ENCODE data around the gene ASF1B. TPM values are rescaled to one million over a fixed set of nuclear protein-coding genes. Genes with fewer than 3 reads are reported as not detected.

ASF1B gene
- total and polyA plus RNA-seq, 4 experiments from 2014 or later: 1.8 to 3.0 (median 2.6) TPM

DNA sequence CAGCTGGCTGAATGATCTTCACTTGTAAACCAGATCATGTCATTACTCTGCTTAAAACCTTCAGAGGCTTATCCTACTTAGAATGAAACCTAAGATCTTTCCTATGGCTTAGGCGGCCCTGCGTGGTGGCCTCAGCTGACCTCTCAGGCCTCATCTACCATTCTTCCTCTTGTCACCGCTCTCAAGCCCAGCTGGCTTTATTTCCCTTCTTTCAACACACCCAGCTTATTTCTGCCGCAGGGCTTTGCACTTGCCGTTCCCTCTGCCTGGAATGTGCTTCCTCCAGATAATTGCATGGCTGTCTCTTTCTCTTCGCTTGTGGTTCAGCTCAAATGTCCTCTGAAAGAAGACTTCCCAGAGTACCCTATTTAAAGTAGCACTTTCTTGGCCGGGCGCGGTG, 3.6 kb upstream of the ASF1B start:
- Mint-ChIP-seq H3K27me3 (no peaks in the 10 kb centered on the region), H3K36me3 (peaks cover 3 to 6% of the 10 kb centered on the region in 2 donors), H3K4me3 (peak overlapping the region in 5 of 8 donors; percentile 4 to 56 (median 39)), H3K4me1 (peaks cover 20 to 45% (median 31%) of the 10 kb centered on the region in 4 donors), H3K9me3 (no peaks in the 10 kb centered on the region), H3K27ac (peak overlapping the region in 3 of 7 donors; percentile 38 to 75 (median 51))
- intact Hi-C loops (cut with micrococcal nuclease): no loop called here
- peaks cover 18% of the 10 kb centered on the region for H3K4me1 ChIP-seq (ENCODE audit: insufficient read depth, low read length)
- no peaks in the 10 kb centered on the region for H3K27me3 ChIP-seq (ENCODE audit: insufficient read depth, low read length)
- H3K9me3 ChIP-seq (ENCODE audit: control insufficient read depth in 1 of 2, low read length in 2 of 2): no peaks in the 10 kb centered on the region
- H3K36me3 ChIP-seq (ENCODE audit: insufficient read depth, low read length): no peaks in the 10 kb centered on the region
- H3K4me3 ChIP-seq (ENCODE audit: low read length in 2 of 2): no peak overlapping the region
- no peak for DNase-seq
- CTCF ChIA-PET (ENCODE audit: partially characterized antibody): interaction anchor here (0.8 to 4.2 kb wide), 11 partner anchors 8 to 340 kb away, joined by 3 to 14 read pairs (median 4); no protein-coding TSS in a partner anchor
- POLR2A ChIA-PET (ENCODE audit: partially characterized antibody): interaction anchor here (1.1 to 1.4 kb wide), 2 partner anchors 22 to 368 kb away, joined by 3 read pairs; partner anchors contain the start of gene PRKACA
- no peak overlapping the region for H3K27ac ChIP-seq (ENCODE audit: low read depth, low read length)

DNA sequence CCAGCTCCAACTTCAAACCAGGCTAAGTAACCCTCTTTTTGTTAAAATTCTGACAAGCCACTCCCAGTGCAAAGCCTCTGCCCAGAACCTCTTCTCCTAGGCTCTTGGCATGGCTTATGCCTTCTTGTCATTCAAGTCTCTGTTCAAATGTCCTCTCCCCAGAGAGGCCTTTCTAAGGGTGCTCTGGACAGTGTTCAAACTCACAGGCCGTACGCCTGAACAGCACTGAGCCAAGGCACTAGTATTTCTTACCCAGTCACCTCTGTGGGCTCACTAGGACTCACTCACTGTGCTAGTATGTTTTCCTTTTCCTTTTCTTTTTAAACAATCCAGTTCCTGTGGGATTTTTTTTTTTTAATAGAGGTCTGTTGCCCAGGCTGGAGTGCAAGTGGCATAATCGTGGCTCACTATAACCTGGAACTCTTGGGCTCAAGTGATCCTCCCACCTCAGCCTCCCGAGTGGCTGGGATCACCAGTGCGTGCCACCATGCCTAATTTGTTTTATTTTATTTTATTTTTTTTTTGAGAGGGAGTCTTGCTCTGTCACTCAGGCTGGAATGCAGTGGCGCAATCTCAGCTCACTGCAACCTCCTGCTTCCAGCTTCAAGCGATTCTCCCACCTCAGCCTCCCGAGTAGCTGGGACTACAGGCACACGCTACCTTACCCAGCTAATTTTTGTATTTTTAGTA, 2.3 kb upstream of the ASF1B start:
- Mint-ChIP-seq H3K27me3 (no peaks in the 10 kb centered on the region), H3K27ac (peak overlapping the region; percentile 25 to 75 (median 61))
- POLR2A ChIA-PET (ENCODE audit: partially characterized antibody): interaction anchor here (0.8 to 3.1 kb wide), 5 partner anchors 10 to 369 kb away, joined by 4 to 48 read pairs (median 17); no protein-coding TSS in a partner anchor

DNA sequence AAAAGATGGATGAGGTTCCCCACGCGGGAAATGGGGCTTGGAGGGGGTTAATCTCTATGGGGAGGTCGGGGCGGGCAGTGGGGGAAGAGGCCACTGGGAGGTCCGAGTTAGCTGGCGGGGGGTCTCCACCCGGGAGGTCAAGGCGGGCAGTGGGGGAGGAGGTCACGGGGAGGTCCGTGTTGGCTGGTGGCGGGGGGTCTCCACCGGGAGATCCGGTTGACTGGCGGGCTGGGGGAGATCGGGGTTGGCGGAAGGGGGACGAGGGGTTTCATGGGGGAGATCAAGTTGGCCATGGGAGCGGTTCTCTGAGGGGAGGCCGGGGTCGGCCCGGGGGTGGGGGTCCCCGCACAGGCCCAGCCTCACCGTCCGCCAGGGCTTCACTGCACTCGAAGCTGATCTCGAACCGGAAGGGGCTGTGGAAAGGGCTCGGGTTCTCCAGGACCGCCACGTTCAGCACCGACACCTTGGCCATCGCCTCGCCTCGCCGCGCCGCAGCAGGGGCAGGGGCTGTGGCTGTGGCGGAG, 342 bp downstream of the ASF1B start:
- Mint-ChIP-seq H3K4me1 (peaks cover 13 to 33% (median 21%) of the 10 kb centered on the region in 4 donors), H3K9me3 (no peaks in the 10 kb centered on the region), H3K27ac (peak overlapping the region in 6 of 7 donors; percentile 42 to 97 (median 84)), H3K36me3 (peaks cover 3 to 6% of the 10 kb centered on the region in 2 donors), H3K4me3 (peak overlapping the region; percentile 92 to 100 (median 95)), H3K27me3 (no peaks in the 10 kb centered on the region)
- no peaks in the 10 kb centered on the region for H3K36me3 ChIP-seq (ENCODE audit: insufficient read depth, low read length)
- H3K27me3 ChIP-seq (ENCODE audit: insufficient read depth, low read length): no peaks in the 10 kb centered on the region
- intact Hi-C loops (cut with micrococcal nuclease): loop anchor here (1.0 to 2.0 kb wide), 6 partner anchors 18 to 345 kb away; no protein-coding TSS in a partner anchor
- DNase-seq: no peak
- H3K4me3 ChIP-seq (ENCODE audit: low read length in 2 of 2): peak overlapping the region; percentile 23 to 77
- ChIA-PET POLR2A (ENCODE audit: partially characterized antibody) (interaction anchor here (0.7 to 3.2 kb wide), 51 partner anchors 9 to 554 kb away, joined by 3 to 48 read pairs (median 4); partner anchors contain the start of genes ADGRE5, DCAF15, DNAJB1 and IL27RA), CTCF (ENCODE audit: partially characterized antibody) (interaction anchor here (0.6 to 4.1 kb wide), 64 partner anchors 9 to 437 kb away, joined by 3 to 68 read pairs (median 5); partner anchors contain the start of genes ADGRE5, C19orf67, MISP3 and NDUFB7)
- no peaks in the 10 kb centered on the region for H3K9me3 ChIP-seq (ENCODE audit: control insufficient read depth in 1 of 2, low read length in 2 of 2)
- peaks cover 18% of the 10 kb centered on the region for H3K4me1 ChIP-seq (ENCODE audit: insufficient read depth, low read length)
- H3K27ac ChIP-seq (ENCODE audit: low read depth, low read length): peak overlapping the region; percentile 60

More for the DNA sequence above, 2.3 kb upstream of the ASF1B start:
- Histone ChIP-seq H3K27ac (ENCODE audit: low read depth, low read length) (no peak overlapping the region), H3K9me3 (ENCODE audit: control insufficient read depth in 1 of 2, low read length in 2 of 2) (no peaks in the 10 kb centered on the region), H3K4me1 (ENCODE audit: insufficient read depth, low read length) (peaks cover 18% of the 10 kb centered on the region), H3K27me3 (ENCODE audit: insufficient read depth, low read length) (no peaks in the 10 kb centered on the region), H3K4me3 (ENCODE audit: low read length in 2 of 2) (no peak overlapping the region), H3K36me3 (ENCODE audit: insufficient read depth, low read length) (no peaks in the 10 kb centered on the region)
- peaks cover 20 to 45% (median 31%) of the 10 kb centered on the region in 4 donors for H3K4me1 Mint-ChIP-seq
- peaks cover 3 to 6% of the 10 kb centered on the region in 2 donors for H3K36me3 Mint-ChIP-seq
- peak overlapping the region; percentile 51 to 81 (median 72) for H3K4me3 Mint-ChIP-seq
- DNase-seq: no peak
- H3K9me3 Mint-ChIP-seq: no peaks in the 10 kb centered on the region
- CTCF ChIA-PET (ENCODE audit: partially characterized antibody): interaction anchor here (1.2 to 4.2 kb wide), 4 partner anchors 9 to 293 kb away, joined by 3 to 14 read pairs (median 9); no protein-coding TSS in a partner anchor
- intact Hi-C loops (cut with micrococcal nuclease): no loop called here

DNA sequence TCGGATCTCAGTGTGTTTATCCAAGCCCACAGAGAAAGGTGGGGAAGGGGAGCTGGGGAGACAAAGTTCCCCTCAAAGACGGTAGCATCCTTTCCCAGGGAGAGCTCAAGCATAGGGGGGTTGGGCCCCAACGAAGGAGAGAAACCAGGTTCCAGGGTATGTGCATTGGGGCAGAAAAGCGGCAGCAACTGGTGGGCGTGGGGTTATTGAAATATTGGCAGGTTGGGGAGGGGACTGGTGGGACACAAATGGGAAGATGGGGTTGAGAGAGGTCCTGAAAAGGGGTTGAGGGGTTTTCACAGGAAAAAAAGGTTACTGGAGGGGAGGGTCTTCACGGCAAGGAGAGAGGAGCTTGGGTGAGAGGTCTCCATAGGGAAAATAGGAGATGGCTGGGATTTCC, 1.0 kb downstream of the ASF1B start:
- peak overlapping the region; percentile 60 for H3K27ac ChIP-seq (ENCODE audit: low read depth, low read length)
- POLR2A ChIA-PET (ENCODE audit: partially characterized antibody): interaction anchor here (1.0 to 3.2 kb wide), 7 partner anchors 44 to 383 kb away, joined by 3 to 36 read pairs (median 19); partner anchors contain the start of genes ADGRE5, DNAJB1, IL27RA and MISP3
- H3K4me3 Mint-ChIP-seq: peak overlapping the region; percentile 73 to 95 (median 85)

DNA sequence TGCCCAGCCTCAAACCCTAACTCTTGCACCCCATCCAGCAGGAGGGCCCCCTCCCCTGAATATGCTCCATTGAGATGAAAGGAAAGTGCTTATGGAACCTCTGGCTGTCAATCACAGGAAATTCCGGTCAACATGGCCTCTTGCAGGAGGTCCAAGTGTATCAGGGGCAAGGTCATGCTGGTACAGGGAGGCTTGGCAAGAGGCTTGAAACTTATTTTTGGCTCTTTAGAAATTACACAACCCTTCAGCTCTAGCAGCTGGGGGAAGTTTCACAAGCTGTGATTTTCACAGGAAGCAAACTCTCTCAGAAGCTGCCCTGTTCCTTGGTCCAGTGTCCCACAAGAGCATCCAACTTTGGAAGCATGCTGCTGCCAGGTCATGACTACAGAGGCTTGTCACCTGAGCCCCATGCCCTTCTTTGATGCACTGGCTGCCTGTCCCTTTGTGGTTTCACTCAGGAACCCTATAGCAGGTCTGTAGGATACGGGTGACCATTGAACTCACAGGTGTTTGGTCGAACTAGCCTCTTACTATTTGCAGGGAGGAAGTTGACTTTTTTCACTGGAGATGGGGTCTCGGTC, 8.4 kb downstream of the ASF1B start:
- Mint-ChIP-seq H3K36me3 (no peaks in the 10 kb centered on the region), H3K4me1 (no peaks in the 10 kb centered on the region), H3K4me3 (no peak overlapping the region), H3K27ac (no peak overlapping the region), H3K27me3 (no peaks in the 10 kb centered on the region), H3K9me3 (no peaks in the 10 kb centered on the region)
- ChIA-PET POLR2A (ENCODE audit: partially characterized antibody) (no interaction called here), CTCF (ENCODE audit: partially characterized antibody) (interaction anchor here (0.9 kb wide), 1 partner anchor 221 kb away, joined by 3 read pairs; no protein-coding TSS in a partner anchor)
- no peaks in the 10 kb centered on the region for H3K36me3 ChIP-seq (ENCODE audit: insufficient read depth, low read length)
- no peaks in the 10 kb centered on the region for H3K4me1 ChIP-seq (ENCODE audit: insufficient read depth, low read length)
- intact Hi-C loops (cut with micrococcal nuclease): no loop called here
- no peak overlapping the region for H3K27ac ChIP-seq (ENCODE audit: low read depth, low read length)
- no peak for DNase-seq
- no peak overlapping the region for H3K4me3 ChIP-seq (ENCODE audit: low read length in 2 of 2)
- no peaks in the 10 kb centered on the region for H3K9me3 ChIP-seq (ENCODE audit: control insufficient read depth in 1 of 2, low read length in 2 of 2)
- H3K27me3 ChIP-seq (ENCODE audit: insufficient read depth, low read length): no peaks in the 10 kb centered on the region

More for the DNA sequence above, 1.0 kb downstream of the ASF1B start:
- Mint-ChIP-seq H3K27ac (peak overlapping the region in 6 of 7 donors; percentile 29 to 77 (median 49)), H3K9me3 (no peaks in the 10 kb centered on the region), H3K36me3 (peaks cover 3 to 6% of the 10 kb centered on the region in 2 donors), H3K27me3 (no peaks in the 10 kb centered on the region), H3K4me1 (peaks cover 13 to 33% (median 21%) of the 10 kb centered on the region in 4 donors)
- peaks cover 18% of the 10 kb centered on the region for H3K4me1 ChIP-seq (ENCODE audit: insufficient read depth, low read length)
- H3K27me3 ChIP-seq (ENCODE audit: insufficient read depth, low read length): no peaks in the 10 kb centered on the region
- intact Hi-C loops (cut with micrococcal nuclease): no loop called here
- H3K4me3 ChIP-seq (ENCODE audit: low read length in 2 of 2): no peak overlapping the region
- CTCF ChIA-PET (ENCODE audit: partially characterized antibody): interaction anchor here (0.8 to 4.1 kb wide), 10 partner anchors 14 to 351 kb away, joined by 3 to 68 read pairs (median 13); partner anchors contain the start of gene C19orf67
- no peak for DNase-seq
- no peaks in the 10 kb centered on the region for H3K9me3 ChIP-seq (ENCODE audit: control insufficient read depth in 1 of 2, low read length in 2 of 2)
- no peaks in the 10 kb centered on the region for H3K36me3 ChIP-seq (ENCODE audit: insufficient read depth, low read length)

DNA sequence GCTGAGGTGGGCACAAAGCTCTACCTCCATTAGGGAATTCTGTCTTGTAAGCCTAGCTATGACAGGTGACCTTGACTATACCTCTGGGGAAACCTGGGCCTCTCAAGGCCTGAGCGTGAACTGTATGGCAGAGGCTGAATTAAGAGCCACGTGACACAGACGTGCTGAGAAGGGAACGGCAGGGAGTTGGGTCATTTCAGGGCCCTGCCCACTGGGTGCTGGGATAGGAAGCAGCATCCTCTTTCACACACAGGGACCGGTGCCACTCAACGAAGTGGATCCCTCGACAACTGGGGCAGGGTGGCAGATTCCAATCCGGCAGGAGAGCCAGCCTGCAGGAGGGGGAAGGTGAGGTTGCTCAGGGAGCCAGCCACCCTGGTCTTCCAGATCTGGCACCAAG, 9.2 kb downstream of the ASF1B start:
- H3K4me1 ChIP-seq (ENCODE audit: insufficient read depth, low read length): no peaks in the 10 kb centered on the region
- H3K4me3 ChIP-seq (ENCODE audit: low read length in 2 of 2): no peak overlapping the region
- CTCF ChIA-PET (ENCODE audit: partially characterized antibody): no interaction called here
- POLR2A ChIA-PET (ENCODE audit: partially characterized antibody): no interaction called here
- H3K27me3 Mint-ChIP-seq: no peaks in the 10 kb centered on the region
- no peak overlapping the region for H3K27ac ChIP-seq (ENCODE audit: low read depth, low read length)
- peak overlapping the region in 1 of 7 donors; percentile 60 for H3K27ac Mint-ChIP-seq
- intact Hi-C loops (cut with micrococcal nuclease): no loop called here
- no peaks in the 10 kb centered on the region for H3K27me3 ChIP-seq (ENCODE audit: insufficient read depth, low read length)
- H3K9me3 Mint-ChIP-seq: no peaks in the 10 kb centered on the region
- no peaks in the 10 kb centered on the region for H3K9me3 ChIP-seq (ENCODE audit: control insufficient read depth in 1 of 2, low read length in 2 of 2)
- H3K4me3 Mint-ChIP-seq: no peak overlapping the region
- H3K4me1 Mint-ChIP-seq: no peaks in the 10 kb centered on the region
- DNase-seq: no peak
- H3K36me3 ChIP-seq (ENCODE audit: insufficient read depth, low read length): no peaks in the 10 kb centered on the region
- no peaks in the 10 kb centered on the region for H3K36me3 Mint-ChIP-seq
